HepG2 (cell line): ENCODE results near the gene MRPS14.

Experiments used
- BATF2 ChIP-seq: sonication (generic); formaldehyde crosslinking; IDR thresholded peaks from 2 replicates; pipeline ENCODE4 v1.8.0; 2022; ENCODE audit warnings: mild to moderate bottlenecking, missing genetic modification reagents, moderate library complexity
- CTCF ChIP-seq: sonication (generic); formaldehyde crosslinking; IDR thresholded peaks from 2 replicates; pipeline ENCODE4 v1.5.0; 2020; ENCODE audit warnings: mild to moderate bottlenecking, missing genetic modification reagents, moderate library complexity
- EP300 ChIP-seq, 3 experiments: sonication (generic) in 1 of 3; formaldehyde crosslinking in 1 of 3; IDR thresholded peaks; 2 replicates each; pipeline versions ENCODE4 v1.5.1 to v1.6.1; 2011 to 2020; ENCODE audit warnings: low read depth in 2 of 3, low read length in 2 of 3, borderline replicate concordance in 1 of 3, improper control_type of control experiment in 1 of 3, mild to moderate bottlenecking in 1 of 3, missing genetic modification reagents in 1 of 3, moderate library complexity in 1 of 3
- HDAC6 ChIP-seq: fragments of 200-600 bp; sonication (generic); IDR thresholded peaks from 2 replicates; pipeline ENCODE4 v1.7.0; 2017; ENCODE audit warnings: mild to moderate bottlenecking, antibody characterized with exemption, low read length, low read depth
- MED8 ChIP-seq: sonication (generic); formaldehyde crosslinking; IDR thresholded peaks from 2 replicates; pipeline ENCODE4 v1.8.1; 2023; ENCODE audit warnings: mild to moderate bottlenecking, missing genetic modification reagents; ENCODE audit not compliant: insufficient replicate concordance
- POLR2A ChIP-seq, 2 experiments: IDR thresholded peaks; 2 replicates each; pipeline ENCODE4 v1.6.1; 2011; ENCODE audit warnings: low read depth in 2 of 2, low read length in 2 of 2, mild to moderate bottlenecking in 1 of 2, moderate library complexity in 1 of 2; ENCODE audit not compliant: insufficient read depth in 1 of 2
- SMAD1 ChIP-seq: sonication (generic); formaldehyde crosslinking; IDR thresholded peaks from 2 replicates; pipeline ENCODE4 v1.4.0; 2020; ENCODE audit warnings: missing genetic modification reagents, low read depth, mild to moderate bottlenecking, borderline replicate concordance
- THAP8 ChIP-seq: sonication (generic); formaldehyde crosslinking; IDR thresholded peaks from 2 replicates; pipeline ENCODE4 v1.5.1; 2020; ENCODE audit warnings: missing genetic modification reagents, mild to moderate bottlenecking, borderline replicate concordance
- ZHX1 ChIP-seq: sonication (generic); formaldehyde crosslinking; IDR thresholded peaks from 2 replicates; pipeline ENCODE4 v1.8.1; 2022; ENCODE audit warnings: low read depth, mild to moderate bottlenecking, missing genetic modification reagents
- ZNF350 ChIP-seq: sonication (generic); formaldehyde crosslinking; IDR thresholded peaks from 2 replicates; pipeline ENCODE4 v1.4.0; 2020; ENCODE audit warnings: mild to moderate bottlenecking, low read depth, missing genetic modification reagents, borderline replicate concordance
- ZNF740 ChIP-seq: sonication (generic); formaldehyde crosslinking; IDR thresholded peaks from 2 replicates; pipeline ENCODE4 v1.4.0; 2020; ENCODE audit warnings: missing genetic modification reagents

- no peak for TF ChIP-seq SMAD1 (CRISPR knock-in tag)
- no peak for TF ChIP-seq THAP8
- no peak for TF ChIP-seq ZHX1 (CRISPR knock-in tag)
- TF ChIP-seq CTCF (CRISPR knock-in tag), result no peak
- no peak for TF ChIP-seq ZNF350 (CRISPR knock-in tag)
- TF ChIP-seq HDAC6, result no peak
- TF ChIP-seq POLR2A (IDR thresholded peaks at IDR 0.05; ENCODE audit: insufficient read depth in 1 of 2, low read depth in 2 of 2, low read length in 2 of 2), result no peak
- no peak for TF ChIP-seq ZNF740 (CRISPR knock-in tag)
- TF ChIP-seq BATF2 (CRISPR knock-in tag), result no peak
- no peak for TF ChIP-seq MED8 (CRISPR knock-in tag)
- no peak for TF ChIP-seq EP300 (IDR thresholded peaks at IDR 0.05; ENCODE audit: low read depth in 2 of 2, low read length in 2 of 2)
- TF ChIP-seq EP300 (CRISPR knock-in tag; IDR thresholded peaks at IDR 0.05; ENCODE audit: borderline replicate concordance), result no peak
Observed at GRCh38 chr1:175072099-175072951, 49.1 kb upstream of the MRPS14 start.
